Medulla oblongata (tissue), 1 donor: ENCODE results near the gene MALRD1.

Experiments
- DNase-seq: peaks from one replicate; pipeline ENCODE4 v3.0.0-alpha.2; 2015; ENCODE audit errors: extremely low spot score

The MALRD1 gene

DNA sequence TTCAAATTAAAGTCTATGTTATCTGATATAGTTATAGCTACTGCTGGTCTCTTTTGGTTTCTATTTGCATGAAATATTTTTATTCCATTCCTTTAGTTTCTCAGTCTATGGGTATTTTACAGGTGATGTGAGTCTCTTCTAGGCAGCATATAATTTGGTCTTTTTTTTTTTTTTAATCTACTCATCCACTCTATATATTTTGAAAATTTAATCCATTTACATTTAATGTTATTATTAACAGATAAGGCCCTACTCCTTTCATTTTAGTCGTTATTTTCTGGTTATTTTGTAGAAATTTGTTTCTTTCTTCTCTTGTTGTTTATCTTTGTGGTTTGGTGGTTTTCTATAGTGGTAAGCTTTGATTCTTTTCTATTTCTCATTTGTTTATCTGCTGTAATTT is 58.8 kb downstream of the MALRD1 start:
- no peak for DNase-seq

DNA sequence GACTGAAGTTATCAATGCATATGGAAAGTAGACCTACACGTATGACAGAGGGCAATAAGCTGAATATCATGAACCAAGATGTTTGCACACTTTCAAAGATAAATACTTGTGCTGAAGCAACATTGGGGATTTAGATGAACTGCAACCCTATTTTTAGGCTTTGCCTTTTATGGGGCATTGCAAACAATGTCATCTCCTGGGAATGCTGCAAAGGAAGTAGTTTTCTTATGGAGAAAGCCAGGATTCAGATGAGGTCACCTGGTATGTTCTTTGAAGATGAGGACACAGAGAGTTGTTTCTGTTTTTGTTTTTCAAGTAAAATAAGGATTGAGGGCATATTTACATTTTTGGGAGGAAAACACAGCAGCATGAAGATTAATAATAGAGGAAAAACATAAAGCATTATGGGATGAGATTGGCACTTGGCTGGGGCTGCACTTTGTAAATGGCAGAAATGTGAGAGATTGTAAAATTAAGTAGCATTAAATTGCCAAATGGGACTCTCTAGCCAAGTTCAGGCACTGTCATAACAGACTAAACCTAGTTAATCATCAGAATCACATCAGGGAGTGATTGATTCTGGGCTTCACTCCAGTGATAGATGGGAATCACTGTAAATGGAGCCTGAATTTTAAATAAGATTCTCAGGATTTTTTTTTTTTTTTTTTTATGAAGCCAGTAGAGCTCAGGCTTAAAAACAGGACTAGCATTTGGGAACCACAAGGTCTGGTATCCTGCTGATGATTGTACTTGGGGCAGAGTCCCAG is 63.1 kb downstream of the MALRD1 start:
- no peak for DNase-seq

DNA sequence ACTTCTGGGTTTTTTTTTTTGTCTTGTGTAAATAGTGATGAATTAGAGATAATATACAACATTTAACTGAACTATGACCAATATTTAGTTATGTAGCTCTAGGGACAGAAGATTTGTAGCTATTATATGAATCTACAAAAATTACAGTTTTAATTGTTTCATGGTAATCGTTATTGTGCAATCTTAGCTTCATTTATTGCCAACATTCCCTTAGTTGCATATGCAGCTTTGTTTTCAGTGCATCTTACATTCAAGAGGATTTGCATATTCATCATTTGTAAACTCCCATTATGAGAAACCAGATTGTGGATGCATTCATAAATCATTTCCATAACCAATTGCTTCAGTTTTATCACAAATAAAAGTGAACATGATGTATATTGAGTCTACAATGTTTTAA is 68.8 kb downstream of the MALRD1 start:
- DNase-seq = no peak

DNA sequence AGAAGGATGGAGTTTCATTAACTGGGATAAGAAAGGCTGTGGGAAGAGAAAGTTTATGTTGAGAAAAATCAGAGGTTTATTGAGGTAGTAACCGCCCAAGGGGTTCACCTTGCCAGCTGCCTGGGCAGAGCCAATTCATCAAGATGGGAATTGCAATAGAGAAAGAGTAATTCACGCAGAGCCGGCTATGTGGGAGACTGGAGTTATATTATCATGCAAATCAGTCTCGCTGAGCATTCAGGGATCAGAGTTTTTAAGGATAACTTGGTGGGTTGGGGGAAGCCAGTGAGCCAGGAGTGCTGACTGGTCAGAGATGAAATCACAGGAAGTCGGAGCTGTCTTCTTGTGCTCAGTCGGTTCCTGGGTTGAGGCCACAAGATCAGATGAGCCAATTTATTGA is 70.6 kb downstream of the MALRD1 start:
- no peak for DNase-seq

DNA sequence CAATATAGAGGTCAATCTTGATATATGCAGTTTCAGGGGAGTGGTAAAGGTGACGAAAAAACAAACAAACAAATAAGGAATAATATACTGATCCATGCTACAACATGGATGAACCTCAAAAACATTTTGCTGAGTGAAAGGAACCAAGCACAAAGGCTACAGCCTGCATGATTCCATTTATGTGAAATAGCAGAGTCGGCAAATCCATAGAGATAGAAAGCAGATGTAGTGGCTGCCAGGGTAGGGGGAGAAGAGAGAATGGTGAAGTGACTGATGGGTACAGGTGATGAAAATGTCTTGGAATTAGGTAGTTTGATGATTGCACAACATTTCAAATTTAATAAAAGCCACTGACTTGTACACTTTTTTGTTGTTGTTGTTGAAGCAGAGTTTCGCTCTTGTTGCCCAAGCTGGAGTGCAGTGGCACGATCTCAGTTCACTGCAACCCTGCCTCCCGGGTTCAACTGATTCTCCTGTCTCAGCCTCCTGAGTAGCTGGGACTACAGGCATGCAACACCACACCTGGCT is 71.8 kb downstream of the MALRD1 start:
- no peak for DNase-seq

DNA sequence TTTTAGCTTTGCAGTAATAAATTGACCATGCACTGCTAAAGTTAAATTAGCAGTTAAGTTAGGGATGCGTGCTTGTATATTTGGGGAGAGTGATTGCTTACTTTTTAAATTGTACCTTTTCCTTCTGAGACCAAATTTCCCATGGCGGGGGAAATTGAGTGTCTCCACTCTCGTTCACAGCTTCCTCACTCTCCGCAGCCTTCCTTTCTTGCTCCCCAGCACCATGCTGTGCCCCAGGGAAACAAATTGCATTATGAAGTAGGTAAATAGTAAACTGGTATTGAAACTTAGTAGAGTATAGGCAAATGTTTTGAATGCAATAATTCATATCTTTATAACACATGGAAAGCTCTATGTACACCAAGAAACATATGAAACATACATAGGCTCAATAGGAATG is 85.4 kb downstream of the MALRD1 start:
- DNase-seq = no peak

DNA sequence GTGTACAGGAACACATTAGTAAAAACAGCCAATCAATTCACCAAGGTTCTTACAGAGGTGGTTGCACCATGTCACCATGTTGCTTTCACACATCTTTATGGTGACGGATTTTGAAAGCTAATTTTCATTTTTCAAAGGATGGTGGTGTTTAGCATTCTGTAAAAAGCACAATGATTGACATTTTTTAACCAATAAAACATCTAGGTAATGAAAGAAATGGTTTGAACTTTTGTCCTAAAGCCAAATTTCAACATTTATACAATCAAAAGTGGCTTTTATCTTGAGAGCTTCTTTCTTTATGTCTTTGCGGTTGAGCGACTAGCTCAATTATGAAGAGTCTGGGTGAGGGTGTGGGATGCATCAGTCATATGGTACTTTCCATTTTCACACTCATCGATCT is 94.4 kb downstream of the MALRD1 start:
- no peak for DNase-seq

DNA sequence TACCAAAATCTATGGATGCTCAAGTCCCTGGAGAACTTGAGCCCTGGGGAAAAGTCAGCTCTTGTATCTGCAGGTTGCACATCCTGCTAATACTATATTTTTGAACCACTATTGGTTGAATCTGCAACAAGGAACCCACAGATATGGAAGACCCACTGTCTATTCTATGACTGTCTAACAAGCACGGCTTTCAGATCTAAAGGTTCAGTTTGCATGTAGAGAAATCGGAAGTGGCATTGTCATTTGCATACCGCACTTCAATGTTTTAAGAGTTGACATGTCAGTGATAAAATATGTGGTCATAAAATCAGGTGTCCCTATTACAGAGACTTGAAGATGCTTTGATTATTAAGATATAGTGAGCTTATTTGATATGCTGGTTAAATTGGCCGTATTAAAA is 95.6 kb downstream of the MALRD1 start:
- no peak for DNase-seq

DNA sequence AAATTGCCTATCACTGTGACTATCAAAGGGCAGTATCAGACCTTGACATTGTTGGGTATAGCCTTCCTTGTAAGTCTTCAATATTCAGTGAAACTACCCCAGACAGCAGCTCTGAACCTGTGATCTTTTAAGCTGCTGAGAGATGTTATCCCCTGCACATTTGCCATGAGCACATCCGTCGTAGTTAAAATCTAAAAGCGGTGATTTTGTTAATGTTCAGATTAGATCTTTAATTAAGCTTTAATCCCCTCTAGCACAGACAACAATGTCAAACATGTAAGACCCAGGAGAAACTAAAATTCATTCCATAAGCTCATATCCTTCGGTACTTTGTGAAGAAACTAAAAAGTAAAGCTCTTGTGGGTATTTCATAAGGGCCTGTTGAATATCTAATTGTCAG is 105.8 kb downstream of the MALRD1 start:
- DNase-seq = no peak

DNA sequence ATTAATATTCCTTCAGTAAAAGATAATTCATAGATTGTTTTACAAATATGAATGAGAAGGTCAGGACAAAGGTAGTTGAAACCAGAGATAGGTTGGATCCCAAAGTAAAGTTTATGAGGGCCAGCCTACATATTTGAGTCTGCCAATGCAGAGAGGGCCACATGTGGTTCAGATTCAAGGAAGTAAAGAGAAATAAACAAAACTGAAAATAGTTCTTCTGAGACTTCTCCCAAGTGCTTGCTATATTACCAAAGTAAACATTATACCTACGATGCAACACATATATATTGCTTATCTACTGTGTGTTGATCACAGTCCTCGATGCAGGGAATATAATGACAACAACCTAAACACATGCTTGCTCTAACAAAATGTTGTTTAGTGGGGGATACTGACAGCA is 109.8 kb downstream of the MALRD1 start:
- DNase-seq = no peak

DNA sequence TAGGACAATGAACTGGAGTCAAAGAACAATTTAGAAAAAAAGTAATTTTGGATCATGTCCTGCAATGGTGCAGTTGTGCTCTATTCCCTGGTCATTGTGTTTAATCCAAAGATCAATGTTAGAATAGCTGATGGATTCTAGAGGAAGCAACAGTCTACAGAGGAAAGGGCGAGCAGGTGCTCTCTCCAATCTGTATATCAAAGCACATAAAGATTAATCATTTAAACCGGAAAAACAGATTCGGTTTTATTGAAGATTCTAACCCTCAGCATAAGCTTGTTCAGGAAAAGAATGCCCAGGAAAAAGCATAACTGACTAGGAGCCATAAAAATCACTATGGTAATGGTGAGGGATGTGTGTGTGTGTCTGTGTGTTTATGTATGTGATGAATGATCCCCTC is 110.3 kb downstream of the MALRD1 start:
- DNase-seq = no peak

DNA sequence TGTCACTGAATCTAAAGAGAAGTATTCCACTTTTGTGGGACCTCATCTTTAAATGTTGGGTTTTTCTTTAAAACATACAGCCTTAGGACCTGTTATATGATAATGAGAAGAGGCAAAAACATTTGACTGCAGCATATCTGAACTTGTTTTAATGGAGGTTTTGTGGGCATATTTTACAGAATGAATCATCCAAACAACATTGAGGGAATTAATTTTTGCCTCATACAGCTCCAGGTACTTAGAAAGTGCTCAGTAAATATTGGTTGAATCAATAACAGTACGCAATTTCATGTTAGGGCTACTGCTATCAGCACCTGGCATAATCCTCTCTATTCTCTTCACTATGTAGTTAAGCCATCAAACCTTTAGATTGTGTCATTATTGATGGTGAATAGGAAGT is 115.9 kb downstream of the MALRD1 start:
- DNase-seq = no peak

DNA sequence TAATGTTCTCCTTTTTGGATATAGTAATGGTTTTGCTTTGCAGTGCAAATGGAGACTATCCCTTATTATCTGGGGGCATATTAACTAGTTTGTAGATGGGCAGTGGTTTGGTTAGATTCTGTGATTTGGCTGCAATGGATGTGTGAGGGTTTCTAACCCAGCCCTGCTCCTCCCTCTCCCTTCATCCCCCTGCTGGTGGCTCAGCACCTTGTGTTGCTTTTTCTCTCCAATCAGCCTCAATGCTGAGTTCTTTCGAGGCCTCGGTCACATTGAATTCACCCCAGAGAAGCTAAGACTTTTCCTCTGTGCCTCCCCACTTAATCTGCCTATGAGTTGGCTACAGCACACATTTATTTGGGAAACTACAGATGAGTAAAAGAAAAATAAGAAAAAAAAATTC is 120.0 kb downstream of the MALRD1 start:
- DNase-seq = no peak

DNA sequence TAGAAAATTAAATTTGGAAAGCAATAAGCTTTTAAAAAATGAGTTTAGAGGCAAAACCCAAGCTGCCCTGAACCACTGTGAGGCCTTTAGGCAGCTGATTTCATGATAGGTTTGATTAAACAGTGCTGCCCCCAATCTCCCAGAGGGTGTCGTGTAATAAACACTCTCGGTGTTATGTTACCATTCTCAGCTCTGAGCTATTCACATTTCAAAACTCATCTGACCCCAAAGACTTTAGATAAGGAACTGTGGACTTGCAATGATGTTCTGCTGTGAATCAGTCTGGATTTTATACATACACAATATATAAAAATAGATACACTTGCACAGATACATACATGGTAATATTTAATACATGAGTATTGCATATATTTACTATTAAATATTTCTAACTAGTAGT is 120.4 kb downstream of the MALRD1 start:
- DNase-seq = no peak

DNA sequence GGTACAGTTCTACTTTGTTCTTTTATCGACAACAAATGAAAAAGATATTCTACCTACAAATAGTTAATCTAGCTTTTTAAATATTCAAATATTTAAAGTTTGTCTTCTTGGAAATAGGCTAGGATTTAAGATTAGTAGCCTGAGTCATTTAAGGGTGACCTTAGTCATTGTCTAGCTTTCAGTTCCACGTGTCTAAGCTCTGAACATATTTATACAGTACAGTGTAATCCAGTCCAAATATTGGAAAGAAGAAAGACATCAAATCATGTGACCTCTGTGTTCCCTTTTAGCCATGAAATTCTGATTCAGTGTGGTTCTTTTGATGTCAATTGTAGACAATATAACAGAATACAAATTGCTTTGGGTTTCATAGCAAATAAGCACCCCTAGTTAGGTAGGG is 121.1 kb downstream of the MALRD1 start:
- no peak for DNase-seq

DNA sequence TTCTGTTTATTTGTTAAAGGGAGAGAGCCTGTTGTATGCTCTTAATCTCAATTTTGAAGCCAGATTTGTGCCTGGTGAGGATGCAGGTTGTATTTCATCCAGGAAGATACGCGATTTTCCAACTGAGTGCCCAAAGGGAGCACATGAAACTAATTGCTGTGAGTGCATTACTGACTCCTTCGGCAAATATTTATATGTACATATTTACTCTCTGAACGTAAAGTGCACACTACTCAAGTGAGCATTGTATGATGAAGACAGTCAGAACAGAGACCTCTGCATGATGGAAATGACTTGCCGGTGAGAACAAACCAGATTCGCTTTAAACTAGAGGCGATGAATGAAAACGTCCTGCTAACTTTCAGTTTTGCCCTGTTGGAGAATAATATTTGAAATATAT is 130.1 kb downstream of the MALRD1 start:
- DNase-seq = no peak

DNA sequence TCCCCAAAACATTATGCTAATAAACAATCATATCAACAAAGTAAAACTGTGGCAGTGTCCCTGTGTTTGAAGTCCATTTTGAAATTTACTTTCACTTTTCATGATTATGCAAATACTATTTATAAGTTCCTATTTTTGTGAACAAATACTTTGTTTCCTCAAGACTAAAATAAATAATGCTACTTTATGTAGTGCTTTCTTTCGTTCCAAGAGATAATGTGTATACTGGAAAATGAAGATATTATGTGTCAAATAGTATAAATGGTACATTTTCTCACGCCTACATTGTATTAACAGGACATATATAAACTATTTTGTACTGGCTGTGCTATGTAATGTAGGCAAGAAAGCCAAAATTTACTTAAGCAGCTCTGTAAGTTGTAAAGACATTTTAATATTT is 136.3 kb downstream of the MALRD1 start:
- DNase-seq = no peak

DNA sequence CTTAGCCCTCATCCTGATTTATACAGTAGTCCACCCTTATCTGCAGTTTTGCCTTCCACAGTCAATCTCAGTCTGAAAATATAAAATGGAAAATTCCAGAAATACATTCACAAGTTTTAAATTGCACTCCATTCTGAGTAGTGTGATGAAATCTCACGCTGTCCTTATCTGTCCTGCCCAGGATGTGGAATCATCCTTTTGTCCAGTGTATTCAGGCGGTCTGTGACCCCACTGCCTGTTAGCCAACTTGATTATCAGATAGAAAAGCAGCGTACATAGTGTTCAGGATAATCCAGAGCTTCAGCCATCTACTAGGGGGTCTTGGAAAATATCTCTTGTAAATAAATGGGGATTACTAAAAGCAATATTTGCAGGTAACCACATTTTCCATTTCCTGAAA is 146.3 kb downstream of the MALRD1 start:
- no peak for DNase-seq

DNA sequence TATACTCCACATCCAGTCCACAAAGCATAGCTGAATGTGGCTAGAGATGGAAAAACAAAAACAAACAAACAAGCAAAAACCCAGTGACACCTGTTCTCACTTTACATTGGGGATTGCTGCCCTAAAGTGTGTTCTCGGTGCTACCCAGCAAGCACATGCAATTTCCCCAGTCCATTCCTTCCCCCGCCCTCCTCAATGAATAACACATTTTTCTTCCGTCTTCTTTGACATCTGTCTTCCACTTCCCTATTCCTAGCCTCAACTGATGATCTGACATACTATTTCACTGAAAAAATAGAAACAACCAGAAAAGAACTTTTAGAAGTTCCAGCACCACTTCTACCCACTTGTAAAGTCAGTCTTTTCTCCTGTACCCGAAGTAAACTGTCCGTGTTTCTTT is 147.1 kb downstream of the MALRD1 start:
- no peak for DNase-seq

DNA sequence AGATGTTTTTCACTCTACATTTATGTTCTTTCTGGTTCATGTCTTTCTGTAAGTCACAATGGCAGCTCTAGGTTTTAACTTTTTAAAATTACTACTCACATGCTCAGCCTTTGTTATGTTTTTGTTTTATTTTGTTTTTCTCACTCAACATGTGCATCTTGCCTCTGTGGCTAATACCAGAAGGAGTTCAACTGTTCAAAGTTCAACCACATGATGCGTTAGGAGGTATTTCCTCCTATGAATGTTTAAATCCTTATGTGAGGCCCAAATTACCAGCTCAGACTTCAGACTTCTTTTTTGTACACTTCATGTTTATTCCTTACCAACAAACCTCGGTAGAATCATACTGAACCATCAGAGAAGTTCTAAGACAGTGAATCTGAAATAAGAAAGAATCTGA is 151.6 kb downstream of the MALRD1 start:
- DNase-seq = no peak

DNA sequence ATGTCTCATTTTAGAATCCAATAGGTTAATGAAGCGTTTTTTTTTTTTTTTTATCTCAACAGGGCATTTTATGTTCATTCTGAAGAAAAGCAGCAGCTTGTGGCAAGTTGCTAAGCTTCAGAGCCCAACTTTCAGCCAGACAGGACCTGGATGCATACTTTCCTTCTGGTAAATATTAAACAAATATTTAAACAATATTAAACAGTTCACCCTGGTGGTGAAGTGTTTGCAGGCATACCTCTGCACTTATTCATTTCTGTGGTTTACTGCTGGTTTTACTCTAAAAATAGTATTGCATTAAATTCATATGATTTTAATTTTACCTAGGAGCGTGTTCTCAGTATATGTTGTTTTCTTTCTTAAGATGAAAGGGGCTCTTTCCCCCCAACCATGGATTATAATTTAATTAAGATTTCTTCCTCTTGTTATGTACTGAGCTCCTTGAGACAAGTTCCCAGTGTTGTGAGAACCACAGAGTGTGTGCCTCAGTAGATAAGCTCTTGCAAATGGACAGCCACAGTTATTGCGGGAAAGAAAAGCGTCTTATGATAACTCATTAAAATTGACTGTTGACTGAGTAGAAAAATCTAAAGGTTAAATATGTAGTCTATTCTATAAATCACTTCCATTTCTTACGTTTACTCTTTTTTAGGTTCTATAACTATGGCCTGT is 155.8 kb downstream of the MALRD1 start:
- no peak for DNase-seq

DNA sequence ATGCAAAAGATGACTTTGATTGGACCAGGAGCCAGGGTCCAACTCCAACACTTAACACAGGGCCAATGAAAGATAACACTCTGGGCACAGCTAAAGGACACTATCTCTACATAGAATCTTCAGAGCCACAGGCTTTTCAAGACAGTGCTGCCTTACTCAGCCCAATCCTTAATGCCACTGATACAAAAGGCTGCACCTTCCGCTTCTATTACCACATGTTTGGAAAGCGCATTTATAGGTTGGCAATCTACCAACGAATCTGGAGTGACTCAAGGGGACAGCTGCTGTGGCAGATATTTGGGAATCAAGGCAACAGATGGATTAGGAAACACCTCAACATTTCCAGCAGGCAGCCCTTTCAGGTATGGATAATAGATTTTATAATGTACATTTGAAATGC is 160.7 kb downstream of the MALRD1 start:
- DNase-seq = no peak

DNA sequence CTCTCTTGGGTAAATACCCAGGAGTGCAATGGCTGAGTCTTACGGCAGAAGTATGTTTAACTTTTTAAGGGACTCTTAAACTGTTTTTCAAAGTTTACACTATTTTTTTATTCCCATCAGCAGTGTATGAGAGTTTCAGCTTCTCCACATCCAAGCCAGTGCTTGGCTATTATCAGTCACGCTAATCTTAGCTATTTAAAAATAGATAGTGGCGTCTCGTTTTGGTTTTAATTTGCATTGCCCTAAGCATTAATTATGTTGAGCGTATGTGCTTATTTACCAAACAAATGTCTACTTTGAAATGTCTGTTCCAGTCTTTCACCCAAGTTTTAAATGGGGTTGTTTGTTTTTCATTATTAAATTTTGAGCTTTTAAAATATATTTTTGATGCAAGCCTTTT is 164.0 kb downstream of the MALRD1 start:
- no peak for DNase-seq

DNA sequence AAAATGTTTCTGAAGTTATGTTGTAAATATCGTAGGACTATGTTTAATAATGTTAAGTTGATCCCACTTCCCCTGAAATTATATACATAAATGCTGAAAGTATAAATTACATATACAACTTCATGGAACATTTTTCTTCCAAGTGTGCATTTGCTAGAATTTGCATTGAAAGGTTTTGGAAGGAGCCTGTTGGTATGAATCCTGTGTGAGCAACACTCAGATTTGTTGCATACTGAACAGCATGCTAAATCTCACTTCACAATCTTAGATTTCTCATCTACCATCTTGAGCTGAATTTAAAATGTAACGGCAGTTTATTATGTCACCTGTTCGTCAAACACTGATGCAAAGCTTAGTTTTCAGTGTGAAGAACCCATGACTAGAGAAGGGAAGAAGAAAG is 172.6 kb downstream of the MALRD1 start:
- no peak for DNase-seq
